Measurements from ENCODE around the gene APOBEC3F.

APOBEC3F gene

DNA sequence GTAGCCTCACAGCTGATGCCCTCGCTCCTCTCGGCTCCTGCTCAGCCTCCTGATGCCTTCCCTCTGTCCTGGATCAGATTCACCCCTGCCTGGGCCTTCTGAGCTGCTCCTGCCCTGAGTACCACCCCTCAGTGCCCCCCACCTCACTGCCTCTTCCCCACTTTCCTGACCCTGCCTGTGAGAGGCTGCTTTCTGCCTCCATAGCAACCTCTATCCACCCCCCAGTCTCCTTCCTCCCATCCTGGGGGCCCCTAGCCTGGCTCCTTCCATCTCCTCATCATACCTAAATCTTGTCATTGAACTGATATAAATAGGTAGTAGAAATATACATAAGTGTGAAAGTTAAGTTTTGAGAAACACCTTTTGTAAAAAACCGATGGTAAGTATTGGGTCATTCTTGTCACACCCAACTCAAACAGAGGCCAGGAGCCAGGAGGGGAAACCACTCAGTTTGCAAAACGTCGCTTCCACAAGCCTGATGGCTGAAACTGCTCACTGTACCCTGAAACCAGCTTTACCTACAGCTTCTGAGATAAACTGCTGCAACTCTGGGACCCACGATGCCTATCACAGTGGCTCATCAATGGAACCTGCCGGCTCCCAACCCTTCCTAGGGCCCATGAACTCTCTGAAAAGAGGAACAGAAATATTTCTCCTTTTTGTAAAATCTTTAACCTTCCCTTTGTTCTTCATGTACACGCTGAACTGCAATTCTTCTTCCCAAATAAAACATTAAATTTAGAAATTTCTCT lies 51.6 kb downstream of the APOBEC3F start:
- DNase-seq (ENCODE audit: low read depth): no peak

DNA sequence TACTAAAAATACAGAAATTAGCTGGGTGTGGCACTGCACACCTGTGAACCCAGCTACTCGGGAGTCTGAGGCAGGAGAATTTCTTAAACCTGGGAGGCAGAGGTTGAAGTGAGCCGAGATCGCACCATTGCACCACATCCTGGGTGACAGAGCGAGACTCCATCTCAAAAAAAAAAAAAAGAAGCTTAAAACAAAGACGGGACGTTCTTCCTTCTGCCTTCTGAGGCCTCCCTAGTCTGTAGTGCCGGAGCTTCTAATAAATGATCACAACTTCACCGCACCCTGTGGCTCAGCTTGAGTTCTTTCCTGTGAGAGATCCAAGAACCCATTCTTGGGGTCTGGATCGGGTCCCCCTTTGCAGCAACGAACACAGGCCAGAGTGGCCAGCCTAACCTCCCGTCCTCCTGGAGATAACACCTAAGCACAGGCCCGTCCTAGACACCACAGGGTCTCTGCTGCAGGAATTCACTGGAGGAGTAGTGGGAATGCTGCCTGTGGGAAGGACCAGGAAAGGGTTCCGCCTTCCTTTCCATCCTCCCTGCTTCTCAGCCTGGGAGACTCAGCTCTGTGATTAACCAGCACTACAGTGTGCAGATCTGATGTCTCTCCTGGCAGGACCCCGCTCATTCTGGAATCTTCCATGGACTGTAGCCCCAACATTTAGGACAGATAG lies 54.2 kb downstream of the APOBEC3F start:
- DNase-seq (ENCODE audit: low read depth): no peak

GRCh38 chr22:39095971-39096370 lies 55.3 kb downstream of the APOBEC3F start:
- DNase-seq (ENCODE audit: low read depth): no peak

DNA sequence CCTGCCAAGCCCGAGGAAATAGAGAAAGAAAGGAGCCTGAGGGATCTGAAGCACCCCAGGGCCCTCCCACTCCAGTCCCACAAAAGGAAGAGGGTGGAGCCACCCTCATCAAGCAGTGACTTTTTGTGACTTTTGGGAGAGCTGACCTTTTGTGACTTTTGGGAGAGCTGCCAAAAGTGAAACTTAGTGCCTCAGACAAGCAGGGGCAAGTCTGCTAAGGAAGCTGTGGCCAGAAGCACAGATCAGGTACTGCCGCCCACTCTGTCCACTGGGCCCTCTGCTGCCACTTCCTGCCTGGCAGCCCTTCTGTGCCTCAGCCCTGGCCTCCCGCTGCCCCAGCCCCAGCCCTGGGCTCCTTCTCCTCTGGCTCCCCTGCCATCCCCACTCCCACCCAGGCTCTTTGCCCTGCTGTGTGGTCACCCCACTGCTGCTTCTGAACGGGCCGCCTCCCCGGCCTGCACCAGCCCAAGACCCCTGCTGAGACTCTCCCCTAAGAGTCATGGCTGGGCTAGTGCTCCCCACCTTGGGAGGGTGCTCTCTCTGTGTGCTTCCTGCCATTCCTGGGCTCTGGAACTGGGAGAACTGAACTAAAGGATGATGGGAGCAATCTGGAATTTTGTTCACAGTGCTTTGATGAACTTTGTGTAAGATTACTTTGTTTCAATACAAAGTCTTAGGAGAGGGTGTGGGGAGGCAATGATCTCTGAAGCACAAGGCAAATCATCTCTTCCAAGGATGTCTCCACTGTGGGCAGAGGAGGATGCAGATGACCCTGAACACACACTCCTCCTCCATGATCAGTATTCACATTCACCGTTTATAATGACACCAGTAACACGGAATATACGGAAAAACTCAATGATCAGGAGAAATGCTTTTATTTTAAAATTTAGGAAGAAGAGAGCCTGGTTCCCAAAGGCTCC lies 56.7 kb downstream of the APOBEC3F start, which contains the start of gene APOBEC3H:
Gene APOBEC3H, plus strand, starts transcription at position 147 of the 923 bp plus-strand sequence. CDS start 3,035 bp downstream, outside the sequence.
- no peak for DNase-seq (ENCODE audit: low read depth)

DNA sequence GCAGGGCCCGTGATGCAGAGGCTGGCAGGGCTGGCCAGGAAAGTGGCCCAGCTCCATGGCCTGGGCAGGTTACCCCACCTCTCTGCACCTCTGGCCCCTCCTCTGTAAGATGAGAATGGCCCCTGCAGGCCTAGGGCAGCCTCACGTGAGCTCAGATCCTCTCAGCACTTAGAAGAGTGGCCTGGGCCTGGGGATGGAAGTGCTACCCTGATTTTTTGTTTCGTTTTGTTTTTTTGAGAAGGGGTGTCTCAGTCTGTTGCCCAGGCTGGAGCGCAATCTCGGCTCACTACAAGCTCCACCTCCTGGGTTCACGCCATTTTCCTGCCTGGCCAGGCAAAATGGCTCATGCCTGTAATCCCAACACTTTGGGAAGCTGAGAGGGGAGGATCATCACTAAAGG lies 57.4 kb downstream of the APOBEC3F start:
- DNase-seq (ENCODE audit: low read depth): no peak

DNA sequence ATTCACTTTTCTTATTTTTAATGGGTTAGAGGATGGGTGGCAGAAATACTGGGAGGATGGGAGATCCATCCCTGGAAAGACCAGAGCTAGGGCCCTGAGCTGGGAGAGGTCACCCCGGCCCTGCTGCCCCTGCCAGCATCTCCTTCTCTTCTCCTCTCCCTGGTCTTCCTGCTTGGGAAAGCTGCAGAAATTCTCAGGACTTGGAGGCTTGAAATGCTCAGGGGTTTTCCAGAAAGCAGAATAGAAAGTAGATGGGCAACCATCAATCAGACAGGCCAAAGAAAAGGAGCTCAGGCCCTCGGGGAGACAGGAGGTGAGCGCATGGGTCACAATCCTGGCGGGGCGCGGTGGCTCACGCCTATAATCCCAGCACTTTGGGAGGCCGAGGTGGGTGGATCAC lies 57.9 kb downstream of the APOBEC3F start:
- DNase-seq (ENCODE audit: low read depth): no peak

GRCh38 chr22:39101226-39101625 lies 60.6 kb downstream of the APOBEC3F start:
- DNase-seq (ENCODE audit: low read depth): no peak

DNA sequence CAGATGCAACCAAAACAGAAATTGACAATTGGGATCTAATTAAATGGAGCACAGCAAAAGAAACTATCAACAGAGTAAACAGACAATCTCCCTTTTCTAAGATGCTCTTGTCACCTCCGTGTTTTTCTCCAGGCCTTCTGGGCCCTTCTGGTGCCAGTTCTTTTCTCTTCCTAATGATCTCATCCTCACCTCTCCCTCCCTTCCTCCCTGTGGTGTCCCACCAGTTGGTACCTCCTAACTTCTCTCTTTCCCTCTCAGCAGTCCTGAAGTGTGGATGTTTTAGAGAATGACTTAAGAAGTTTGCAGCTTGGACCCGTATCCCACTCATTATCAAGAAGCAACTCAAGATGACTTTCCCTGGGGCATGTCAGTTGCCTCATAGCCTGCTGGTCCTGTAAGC lies 62.8 kb downstream of the APOBEC3F start:
- no peak for DNase-seq (ENCODE audit: low read depth)

Data from stimulated activated CD8-positive, alpha-beta memory T cell treated with anti-CD3 and anti-CD28 coated beads, Interleukin-4, amount 100 ng/mL, for 24 hours (primary cell).